Spleen (tissue), 7 donors: ENCODE measurements around the gene PUSL1.

Experiments used
- POLR2A ChIP-seq, 3 donors: fragments of 450-650 bp; IDR thresholded peaks; one replicate each; pipeline ENCODE4 v1.5.1; 2017; ENCODE audit warnings: antibody characterized with exemption in 3 of 3, mild to moderate bottlenecking in 1 of 3
- TF ChIP-seq, protein P1 (sequence below), 11 experiments: fragments of 200-600 bp in 7 of 11; fragments of 450-650 bp in 4 of 11; sonication (generic) in 4 of 11; IDR thresholded peaks in 8 of 11; conservative IDR thresholded peaks in 3 of 11; 1 replicate in 7 of 11; 2 replicates in 4 of 11; pipeline versions ENCODE4 v1.4.0 to v1.8.0; 2016 to 2021; ENCODE audit warnings: antibody characterized with exemption in 11 of 11, inconsistent platforms in 4 of 11, mild to moderate bottlenecking in 1 of 11
- donor health status: DM: no; HTN: no; CAD: no; lungs with moderate emphysema.
- donor health status: DM: no; HTN: no; CAD: no.
- donor health status: DM: no; HTN: no; CAD: no.

DNA sequence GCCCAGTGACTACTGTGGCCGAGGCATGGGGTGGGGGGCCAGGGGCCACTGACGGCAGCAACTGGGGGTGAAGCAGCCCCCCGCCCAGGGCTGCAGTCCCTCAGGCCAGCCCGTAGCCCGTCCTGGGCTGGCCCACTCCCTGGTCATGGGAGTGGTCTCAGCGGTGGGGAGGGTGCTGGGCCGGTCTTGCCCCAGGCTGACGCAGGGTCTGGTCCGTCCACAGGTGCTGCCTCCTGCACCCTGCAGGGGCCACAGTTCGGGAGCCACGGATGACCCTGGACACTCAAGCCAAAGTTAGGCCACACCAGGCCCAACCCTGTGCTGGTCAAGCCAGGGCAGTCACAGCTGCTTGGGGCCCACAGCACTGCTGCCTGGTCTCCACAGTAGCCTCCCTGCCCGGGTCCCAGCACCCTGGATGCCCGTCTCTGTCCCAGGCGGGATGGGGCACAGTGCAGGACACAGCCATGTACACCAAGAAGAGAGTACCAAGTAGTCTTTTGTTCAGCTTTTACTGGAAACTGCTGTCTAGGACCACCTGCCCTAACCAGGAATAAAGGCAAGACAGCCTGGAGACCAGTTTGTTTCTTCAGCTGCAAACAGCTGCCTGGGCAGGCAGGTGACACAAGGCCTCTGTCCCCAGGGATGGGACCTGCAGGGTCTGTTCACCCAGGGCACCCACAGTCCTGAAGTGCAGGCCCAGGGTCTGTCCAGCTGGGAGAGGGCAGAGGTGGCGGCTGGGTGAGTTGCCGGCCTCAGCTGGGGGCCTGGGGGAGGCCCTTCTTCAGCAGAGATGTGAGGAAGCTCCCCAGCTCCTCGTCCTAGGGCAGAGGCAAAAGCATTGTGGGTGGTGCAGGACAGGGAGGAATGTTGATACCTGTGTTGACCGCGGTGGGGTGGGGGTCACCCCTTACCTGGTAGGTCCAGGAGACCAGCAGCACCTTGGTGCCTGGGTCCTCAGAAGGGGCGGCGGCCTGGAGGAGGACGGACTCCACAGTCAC lies 3.0 kb downstream of the PUSL1 start:
- TF ChIP-seq, protein P1, sequence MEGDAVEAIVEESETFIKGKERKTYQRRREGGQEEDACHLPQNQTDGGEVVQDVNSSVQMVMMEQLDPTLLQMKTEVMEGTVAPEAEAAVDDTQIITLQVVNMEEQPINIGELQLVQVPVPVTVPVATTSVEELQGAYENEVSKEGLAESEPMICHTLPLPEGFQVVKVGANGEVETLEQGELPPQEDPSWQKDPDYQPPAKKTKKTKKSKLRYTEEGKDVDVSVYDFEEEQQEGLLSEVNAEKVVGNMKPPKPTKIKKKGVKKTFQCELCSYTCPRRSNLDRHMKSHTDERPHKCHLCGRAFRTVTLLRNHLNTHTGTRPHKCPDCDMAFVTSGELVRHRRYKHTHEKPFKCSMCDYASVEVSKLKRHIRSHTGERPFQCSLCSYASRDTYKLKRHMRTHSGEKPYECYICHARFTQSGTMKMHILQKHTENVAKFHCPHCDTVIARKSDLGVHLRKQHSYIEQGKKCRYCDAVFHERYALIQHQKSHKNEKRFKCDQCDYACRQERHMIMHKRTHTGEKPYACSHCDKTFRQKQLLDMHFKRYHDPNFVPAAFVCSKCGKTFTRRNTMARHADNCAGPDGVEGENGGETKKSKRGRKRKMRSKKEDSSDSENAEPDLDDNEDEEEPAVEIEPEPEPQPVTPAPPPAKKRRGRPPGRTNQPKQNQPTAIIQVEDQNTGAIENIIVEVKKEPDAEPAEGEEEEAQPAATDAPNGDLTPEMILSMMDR (IDR thresholded peaks at IDR 0.05 in 8 of 11, conservative IDR thresholded peaks at IDR 0.05 in 3 of 11), result no peak
- TF ChIP-seq POLR2A (IDR thresholded peaks at IDR 0.05), result no peak
